ENCODE data around the gene COLEC11. TPM values are rescaled to one million over a fixed set of nuclear protein-coding genes. Genes with fewer than 3 reads are reported as not detected.
"Not testable (repeated sequence)": the region's sequence is repeated elsewhere in the genome, so short reads cannot be mapped to it uniquely, and the experiment has no call there.

Gene COLEC11
- total and polyA plus RNA-seq, 2 experiments from 2014 or later: 1.3 to 1.5 TPM

DNA sequence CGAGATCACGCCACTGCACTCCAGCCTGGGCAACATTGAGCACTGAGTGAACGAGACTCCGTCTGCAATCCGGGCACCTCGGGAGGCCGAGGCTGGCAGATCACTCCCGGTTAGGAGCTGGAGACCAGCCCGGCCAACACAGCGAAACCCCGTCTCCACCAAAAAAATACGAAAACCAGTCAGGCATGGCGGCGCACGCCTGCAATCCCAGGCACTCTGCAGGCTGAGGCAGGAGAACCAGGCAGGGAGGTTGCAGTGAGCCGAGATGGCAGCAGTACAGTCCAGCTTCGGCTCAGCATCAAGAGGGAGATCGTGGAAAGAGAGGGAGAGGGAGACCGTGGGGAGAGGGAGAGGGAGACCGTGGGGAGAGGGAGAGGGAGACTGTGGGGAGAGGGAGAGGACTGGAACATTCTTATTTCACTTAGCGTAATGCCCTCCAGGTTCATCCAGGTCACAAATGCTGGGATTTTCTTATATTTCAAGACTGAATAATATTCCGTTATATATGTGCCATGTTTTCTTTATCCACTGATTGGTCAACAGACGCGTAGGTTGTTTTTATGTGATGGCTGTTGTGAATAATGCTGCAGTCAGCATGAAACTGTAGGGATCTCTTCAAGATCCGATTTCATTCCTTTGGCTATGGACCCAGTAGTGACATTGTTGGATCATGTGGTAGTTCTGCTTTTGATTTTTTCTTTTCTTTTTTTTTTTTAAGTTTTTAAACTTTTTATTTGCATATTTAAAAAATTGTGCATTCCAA lies 21.7 kb downstream of the COLEC11 start:
- H2AFZ ChIP-seq; H3K4me3 Mint-ChIP-seq; H3K27me3 Mint-ChIP-seq (ENCODE audit: insufficient read depth, low read depth, poor library complexity); ATAC-seq; DNase-seq (ENCODE audit: low spot score); H3F3A ChIP-seq (replicated peaks; ENCODE audit: low read depth); H3K4me1 ChIP-seq (ENCODE audit: insufficient read depth); H3K27me3 ChIP-seq (ENCODE audit: insufficient read depth); H3K4me1 Mint-ChIP-seq; H3K27ac ChIP-seq (ENCODE audit: low read depth); H4K20me1 ChIP-seq (replicated peaks; ENCODE audit: insufficient read depth); H3K79me2 ChIP-seq (replicated peaks; ENCODE audit: insufficient read depth); H3K27ac Mint-ChIP-seq; H3K4me2 ChIP-seq; H3K4me3 ChIP-seq; H3K9me2 ChIP-seq (ENCODE audit: insufficient read depth); H3K36me3 ChIP-seq (ENCODE audit: insufficient read depth): not testable (repeated sequence)
- H3K9me3 Mint-ChIP-seq: peaks cover 33% of the 10 kb centered on the region
- peaks cover 13% of the 10 kb centered on the region; the same call in 2 of the 3 replicates for H3K36me3 Mint-ChIP-seq (ENCODE audit: low read depth)

GRCh38 chr2:3617198-3617890 lies 22.4 kb downstream of the COLEC11 start:
- H3K9me2 ChIP-seq (ENCODE audit: insufficient read depth): no peaks in the 10 kb centered on the region
- peaks cover 3% of the 10 kb centered on the region for H3K27me3 Mint-ChIP-seq (ENCODE audit: insufficient read depth, low read depth, poor library complexity)
- H3K9me3 Mint-ChIP-seq: peaks cover 33% of the 10 kb centered on the region
- no peak overlapping the region for H3K4me3 Mint-ChIP-seq
- ATAC-seq: no peak
- no peaks in the 10 kb centered on the region for H3K4me1 Mint-ChIP-seq
- TF ChIP-seq EZH2 (IDR thresholded peaks at IDR 0.05; ENCODE audit: low read depth, unreplicated experiment) (no peak), ZNF114 (CRISPR knock-in tag; IDR thresholded peaks at IDR 0.05) (no peak), CTCF (conservative IDR thresholded peaks at IDR 0.05; ENCODE audit: low read depth in 2 of 2) (no peak), NANOG (IDR thresholded peaks at IDR 0.05; ENCODE audit: borderline replicate concordance) (no peak), POLR2AphosphoS5 (IDR thresholded peaks at IDR 0.05; ENCODE audit: low read depth) (no peak), REST (IDR thresholded peaks at IDR 0.05; ENCODE audit: unreplicated experiment) (no peak)
- TF ChIP-seq, protein P1, sequence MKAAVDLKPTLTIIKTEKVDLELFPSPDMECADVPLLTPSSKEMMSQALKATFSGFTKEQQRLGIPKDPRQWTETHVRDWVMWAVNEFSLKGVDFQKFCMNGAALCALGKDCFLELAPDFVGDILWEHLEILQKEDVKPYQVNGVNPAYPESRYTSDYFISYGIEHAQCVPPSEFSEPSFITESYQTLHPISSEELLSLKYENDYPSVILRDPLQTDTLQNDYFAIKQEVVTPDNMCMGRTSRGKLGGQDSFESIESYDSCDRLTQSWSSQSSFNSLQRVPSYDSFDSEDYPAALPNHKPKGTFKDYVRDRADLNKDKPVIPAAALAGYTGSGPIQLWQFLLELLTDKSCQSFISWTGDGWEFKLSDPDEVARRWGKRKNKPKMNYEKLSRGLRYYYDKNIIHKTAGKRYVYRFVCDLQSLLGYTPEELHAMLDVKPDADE (IDR thresholded peaks at IDR 0.05): no peak
- no peaks in the 10 kb centered on the region for H3F3A ChIP-seq (replicated peaks; ENCODE audit: low read depth)
- no peak overlapping the region for H3K4me3 ChIP-seq
- H3K79me2 ChIP-seq (replicated peaks; ENCODE audit: insufficient read depth): no peaks in the 10 kb centered on the region
- no peaks in the 10 kb centered on the region for H4K20me1 ChIP-seq (replicated peaks; ENCODE audit: insufficient read depth)
- no peaks in the 10 kb centered on the region for H3K27me3 ChIP-seq (ENCODE audit: insufficient read depth)
- no peak overlapping the region for H2AFZ ChIP-seq
- H3K27ac Mint-ChIP-seq: no peak overlapping the region
- H3K36me3 Mint-ChIP-seq (ENCODE audit: low read depth): peaks cover 13% of the 10 kb centered on the region; the same call in 2 of the 3 replicates
- H3K27ac ChIP-seq (ENCODE audit: low read depth): no peak overlapping the region
- no peaks in the 10 kb centered on the region for H3K4me1 ChIP-seq (ENCODE audit: insufficient read depth)
- no peaks in the 10 kb centered on the region for H3K36me3 ChIP-seq (ENCODE audit: insufficient read depth)
- DNase-seq (ENCODE audit: low spot score): no peak
- H3K4me2 ChIP-seq: no peak overlapping the region

Data from GM23338 (cell line).